Muscle of back (tissue), 11 donors: ENCODE data around the gene PODXL2. TPM values are rescaled to one million over a fixed set of nuclear protein-coding genes. Genes with fewer than 3 reads are reported as not detected.
A peak's percentile ranks its signal among the peaks of the same experiment; 100 is the strongest.
"Not testable (repeated sequence)": the region's sequence is repeated elsewhere in the genome, so short reads cannot be mapped to it uniquely, and the experiment has no call there.

ENCODE experiments used
- DNase-seq, 3 donors: peaks; one replicate each; pipeline versions ENCODE4 v3.0.0 to v3.0.0-alpha.2; 2013
- polyA plus RNA-seq, 10 donors: library from polyadenylated mRNA; unstranded; fragments of 120-200 nt; gene quantifications; one replicate each; pipeline ENCODE4 v1.2.1, GENCODE V29; 2013; ENCODE audit not compliant: insufficient read length in 10 of 10

PODXL2 gene
- polyA plus RNA-seq, 10 donors = 4.6 to 9.7 (median 6.1) TPM

GRCh38 chr3:127673191-127674100 lies 44.5 kb downstream of the PODXL2 start:
- peak in 1 of 3 donors; percentile 45 for DNase-seq

GRCh38 chr3:127674101-127674721 lies 45.2 kb downstream of the PODXL2 start:
- DNase-seq = no peak

GRCh38 chr3:127674790-127675189 lies 45.8 kb downstream of the PODXL2 start:
- DNase-seq = no peak

GRCh38 chr3:127675651-127676391 lies 46.8 kb downstream of the PODXL2 start:
- DNase-seq = no peak

GRCh38 chr3:127676456-127676855 lies 47.5 kb downstream of the PODXL2 start:
- no peak for DNase-seq

GRCh38 chr3:127676921-127677351 lies 48.0 kb downstream of the PODXL2 start:
- no peak for DNase-seq

GRCh38 chr3:127677541-127678314 lies 48.7 kb downstream of the PODXL2 start:
- DNase-seq = no peak

GRCh38 chr3:127678315-127678599 lies 49.3 kb downstream of the PODXL2 start:
- DNase-seq = no peak

GRCh38 chr3:127678611-127679533 lies 49.9 kb downstream of the PODXL2 start:
- DNase-seq = no peak

- DNase-seq = no peak
These were observed 50.7 kb downstream of the PODXL2 start for GRCh38 chr3:127679534-127680145.

- DNase-seq = no peak
These were observed 51.2 kb downstream of the PODXL2 start for GRCh38 chr3:127680146-127680661.

GRCh38 chr3:127680798-127681221 lies 51.8 kb downstream of the PODXL2 start:
- no peak for DNase-seq

- DNase-seq = not testable (repeated sequence)
These were observed 53.2 kb downstream of the PODXL2 start for GRCh38 chr3:127682175-127682554.

GRCh38 chr3:127682561-127682960 lies 53.6 kb downstream of the PODXL2 start:
- no peak for DNase-seq

- no peak for DNase-seq
These were observed 56.1 kb downstream of the PODXL2 start for GRCh38 chr3:127684871-127685707.

GRCh38 chr3:127685708-127686511 lies 56.9 kb downstream of the PODXL2 start:
- no peak for DNase-seq

- no peak for DNase-seq
These were observed 57.5 kb downstream of the PODXL2 start for GRCh38 chr3:127686512-127686894.

GRCh38 chr3:127687228-127687737 lies 58.3 kb downstream of the PODXL2 start:
- DNase-seq = no peak
